Measurements from ENCODE around the gene SLC7A6. TPM values are rescaled to one million over a fixed set of nuclear protein-coding genes. Genes with fewer than 3 reads are reported as not detected.

The SLC7A6 gene
- total and polyA plus RNA-seq, 10 of the 15 experiments (the other 5 are each of a cell fraction or from before 2014, with no cell fraction given), result 8.2 to 60.4 (median 28.6) TPM

- RAD21 ChIA-PET (ENCODE audit: unreplicated experiment), result interaction anchor here (1.0 to 4.9 kb wide), 5 partner anchors 15 to 38 kb away, joined by 3 to 55 read pairs (median 10); partner anchors contain the start of gene SLC7A6
- SMC1A ChIA-PET (ENCODE audit: uncharacterized antibody, unreplicated experiment), result interaction anchor here (0.6 to 5.0 kb wide), 9 partner anchors 8 to 37 kb away, joined by 3 to 56 read pairs (median 12); partner anchors contain the start of genes PRMT7, SLC7A6 and SLC7A6OS
- Histone ChIP-seq H3K4me2 (ENCODE audit: control insufficient read depth, insufficient read depth) (no peak overlapping the region), H2AFZ (ENCODE audit: control insufficient read depth, low read depth, low read length) (no peak overlapping the region), H3K27ac (ENCODE audit: control insufficient read depth, insufficient read depth) (no peak overlapping the region), H3K9ac (ENCODE audit: control insufficient read depth, insufficient read depth, low read length) (no peak overlapping the region), H3K4me1 (ENCODE audit: control insufficient read depth, insufficient read depth, low read length) (peaks cover 43% of the 10 kb centered on the region), H3K4me3 (no peak overlapping the region), H4K20me1 (ENCODE audit: control insufficient read depth, insufficient read depth) (no peaks in the 10 kb centered on the region), H3K36me3 (ENCODE audit: control insufficient read depth in 2 of 2, insufficient read depth in 2 of 2, low read length in 1 of 2) (peaks cover 32% of the 10 kb centered on the region in 2 experiments; a peak in 3 of 4 replicates), H3K79me2 (ENCODE audit: control insufficient read depth, insufficient read depth, low read length) (peaks cover 26% of the 10 kb centered on the region), H3K27me3 (replicated peaks in 1 of 2; ENCODE audit: control insufficient read depth in 2 of 2, insufficient read depth in 2 of 2, low read length in 1 of 2) (no peaks in the 10 kb centered on the region), H3K9me3 (replicated peaks; ENCODE audit: control insufficient read depth, insufficient read depth, low read length) (no peaks in the 10 kb centered on the region)
- no TSS peak for BruUV-seq (replicated peaks)
- no peak for FAIRE-seq
- no peak for TF ChIP-seq JUNB (IDR thresholded peaks at IDR 0.05)
- no peak for TF ChIP-seq E2F4 (IDR thresholded peaks at IDR 0.05; ENCODE audit: low read depth, low read length)
- CTCF ChIA-PET, result interaction anchor here (1.0 to 4.8 kb wide), 4 partner anchors 9 to 38 kb away, joined by 3 to 94 read pairs (median 4); partner anchors contain the start of gene SLC7A6
- WGBS (ENCODE audit: insufficient coverage, insufficient replicate concordance, low lambda C conversion rate, missing lambda C conversion rate), result 79% methylated on average over 4 of the region's 4 CpGs
- intact Hi-C loops (cut with micrococcal nuclease; ENCODE audit: unreplicated experiment) (no loop called here), in situ Hi-C loops (cut with MboI) (no loop called here)
- DNase-seq (ENCODE audit: low read depth, low spot score), result no peak
- no peak for ATAC-seq
- POLR2A ChIA-PET, result interaction anchor here (1.1 to 11.1 kb wide), 4 partner anchors 8 to 27 kb away, joined by 4 to 177 read pairs (median 12); partner anchors contain the start of genes PRMT7 and SLC7A6OS
These were observed 26.9 kb downstream of the SLC7A6 start for GRCh38 chr16:68291227-68291626.

DNA sequence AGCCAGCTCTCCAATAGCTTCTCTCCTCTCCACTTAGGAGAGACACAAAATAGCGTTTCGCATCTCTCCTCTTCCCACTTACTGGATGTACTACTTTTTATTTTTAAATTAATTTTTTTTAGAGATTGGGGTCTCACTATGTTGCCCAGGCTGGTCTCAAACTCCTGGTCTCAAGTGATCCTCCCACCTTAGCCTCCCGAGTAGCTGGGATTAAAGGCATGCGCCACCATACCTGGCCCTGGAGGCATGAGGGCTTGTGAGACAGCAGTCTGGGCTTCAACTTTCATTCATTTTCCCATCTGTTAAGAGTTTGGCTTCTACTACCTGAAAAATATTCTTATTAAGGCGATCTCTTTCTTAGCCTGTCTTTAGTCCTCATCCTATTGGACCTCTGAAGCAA is 28.1 kb downstream of the SLC7A6 start:
- H3K36me3 ChIP-seq (ENCODE audit: control insufficient read depth in 2 of 2, insufficient read depth in 2 of 2, low read length in 1 of 2), result peaks cover 29 to 39% of the 10 kb centered on the region in 2 experiments; a peak in 3 of 4 replicates
- intact Hi-C loops (cut with micrococcal nuclease; ENCODE audit: unreplicated experiment) (no loop called here), in situ Hi-C loops (cut with MboI) (no loop called here)
- H3K9ac ChIP-seq (ENCODE audit: control insufficient read depth, insufficient read depth, low read length), result no peak overlapping the region
- ChIA-PET POLR2A (interaction anchor here (1.1 to 2.0 kb wide), 3 partner anchors 9 to 27 kb away, joined by 4 to 6 read pairs (median 5); partner anchors contain the start of genes PRMT7 and SLC7A6OS), RAD21 (ENCODE audit: unreplicated experiment) (interaction anchor here (3.0 to 4.9 kb wide), 2 partner anchors 17 to 30 kb away, joined by 12 to 55 read pairs; partner anchors contain the start of gene SLC7A6), CTCF (interaction anchor here (0.7 to 4.8 kb wide), 3 partner anchors 30 to 42 kb away, joined by 3 to 94 read pairs (median 5); partner anchors contain the start of gene SLC7A6), SMC1A (ENCODE audit: uncharacterized antibody, unreplicated experiment) (interaction anchor here (1.1 to 5.0 kb wide), 2 partner anchors 9 to 19 kb away, joined by 3 to 20 read pairs; partner anchors contain the start of genes PRMT7 and SLC7A6OS)
- 97% methylated on average over 5 of the region's 5 CpGs for WGBS (ENCODE audit: insufficient coverage, insufficient replicate concordance, low lambda C conversion rate, missing lambda C conversion rate)
- H3K27ac ChIP-seq (ENCODE audit: control insufficient read depth, insufficient read depth), result no peak overlapping the region
- H3K4me2 ChIP-seq (ENCODE audit: control insufficient read depth, insufficient read depth), result no peak overlapping the region
- ATAC-seq (no peak), FAIRE-seq (no peak), DNase-seq (ENCODE audit: low read depth, low spot score) (no peak)
- no TSS peak for BruUV-seq (replicated peaks)
- H3K79me2 ChIP-seq (ENCODE audit: control insufficient read depth, insufficient read depth, low read length), result peaks cover 14% of the 10 kb centered on the region
- H4K20me1 ChIP-seq (ENCODE audit: control insufficient read depth, insufficient read depth), result no peaks in the 10 kb centered on the region
- no peak overlapping the region for H3K4me3 ChIP-seq
- peaks cover 31% of the 10 kb centered on the region for H3K4me1 ChIP-seq (ENCODE audit: control insufficient read depth, insufficient read depth, low read length)
- H3K27me3 ChIP-seq (replicated peaks in 1 of 2; ENCODE audit: control insufficient read depth in 2 of 2, insufficient read depth in 2 of 2, low read length in 1 of 2), result no peaks in the 10 kb centered on the region
- no peaks in the 10 kb centered on the region for H3K9me3 ChIP-seq (replicated peaks; ENCODE audit: control insufficient read depth, insufficient read depth, low read length)
- H2AFZ ChIP-seq (ENCODE audit: control insufficient read depth, low read depth, low read length), result no peak overlapping the region
- TF ChIP-seq FOXM1 (IDR thresholded peaks at IDR 0.05; ENCODE audit: low read depth, low read length) (no peak), MEF2A (IDR thresholded peaks at IDR 0.05; ENCODE audit: insufficient read depth, low read depth, low read length) (no peak), NRF1 (conservative IDR thresholded peaks at IDR 0.05; ENCODE audit: low read depth, low read length) (no peak), E4F1 (IDR thresholded peaks at IDR 0.05; ENCODE audit: borderline replicate concordance, partially characterized antibody) (no peak), CREM (IDR thresholded peaks at IDR 0.05; ENCODE audit: low read depth) (no peak), ASH2L (IDR thresholded peaks at IDR 0.05; ENCODE audit: borderline replicate concordance, low read depth) (no peak), HDAC2 (IDR thresholded peaks at IDR 0.05) (no peak), BCL11A (IDR thresholded peaks at IDR 0.05; ENCODE audit: low read depth, low read length) (no peak), SP1 (IDR thresholded peaks at IDR 0.05; ENCODE audit: low read depth, low read length) (no peak), MTA3 (IDR thresholded peaks at IDR 0.05; ENCODE audit: borderline replicate concordance, low read length) (no peak), TCF12 (IDR thresholded peaks at IDR 0.05; ENCODE audit: low read depth, low read length) (no peak), LARP7 (IDR thresholded peaks at IDR 0.05) (no peak)

Data from GM12878 (cell line).